Subcutaneous abdominal adipose tissue (tissue), 5 donors: Measurements from ENCODE around the gene SPATA17.

Experiments used
- H3K27ac ChIP-seq: one replicate; pipeline ENCODE4 v1.7.0; 2013; ENCODE audit warnings: low read depth, mild to moderate bottlenecking, inconsistent platforms, low read length, moderate library complexity
- H3K27me3 ChIP-seq, 5 donors: one replicate each; pipeline ENCODE4 v1.7.0; 2013; ENCODE audit warnings: low read length in 5 of 5, inconsistent platforms in 1 of 5; ENCODE audit not compliant: control insufficient read depth in 5 of 5, insufficient read depth in 4 of 5
- H3K36me3 ChIP-seq, 5 donors: one replicate each; pipeline ENCODE4 v1.7.0; 2013; ENCODE audit warnings: low read length in 5 of 5; ENCODE audit not compliant: control insufficient read depth in 5 of 5, insufficient read depth in 5 of 5
- H3K4me1 ChIP-seq, 5 donors: one replicate each; pipeline ENCODE4 v1.7.0; 2013; ENCODE audit warnings: low read length in 5 of 5, mild to moderate bottlenecking in 3 of 5, moderate library complexity in 1 of 5; ENCODE audit not compliant: control insufficient read depth in 5 of 5, insufficient read depth in 5 of 5
- H3K4me3 ChIP-seq, 5 donors: one replicate each; pipeline ENCODE4 v1.7.0; 2013; ENCODE audit warnings: low read length in 5 of 5, low read depth in 1 of 5
- H3K9ac ChIP-seq, 5 donors: one replicate each; pipeline ENCODE4 v1.7.0; 2013; ENCODE audit warnings: low read length in 5 of 5, mild to moderate bottlenecking in 4 of 5, moderate library complexity in 3 of 5
- H3K9me3 ChIP-seq, 5 donors: one replicate each; pipeline ENCODE4 v1.7.0; 2013; ENCODE audit warnings: low read length in 5 of 5; ENCODE audit not compliant: control insufficient read depth in 5 of 5
- donor health status: healthy.
- donor health status: healthy.
- donor health status: healthy.
- donor health status: healthy.
- donor health status: healthy.

The SPATA17 gene

DNA sequence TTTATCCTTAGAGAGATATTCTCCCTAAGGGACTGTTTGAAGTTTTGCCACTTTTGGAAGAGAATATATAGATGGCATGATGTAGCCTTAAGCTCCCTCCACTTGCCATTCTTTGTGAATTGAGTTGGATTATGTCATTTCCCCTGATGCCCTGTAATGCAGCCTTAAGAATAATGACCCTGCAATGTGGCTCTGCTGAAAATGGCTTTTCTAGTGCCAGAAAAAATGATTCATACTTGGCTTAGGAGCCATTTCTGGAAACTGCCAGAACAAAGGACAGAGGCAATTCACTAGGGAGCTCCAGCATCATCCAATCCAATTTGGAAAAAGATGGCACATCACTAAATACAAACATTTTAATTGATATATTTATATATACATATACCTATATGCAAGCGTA lies 265.3 kb downstream of the SPATA17 start:
- Histone ChIP-seq H3K36me3 (no peaks in the 10 kb centered on the region), H3K27me3 (no peaks in the 10 kb centered on the region), H3K4me3 (no peak overlapping the region), H3K9me3 (no peaks in the 10 kb centered on the region), H3K27ac (no peak overlapping the region), H3K9ac (no peak overlapping the region), H3K4me1 (peaks cover 0 to 7% (median 0%) of the 10 kb centered on the region in 5 donors)

DNA sequence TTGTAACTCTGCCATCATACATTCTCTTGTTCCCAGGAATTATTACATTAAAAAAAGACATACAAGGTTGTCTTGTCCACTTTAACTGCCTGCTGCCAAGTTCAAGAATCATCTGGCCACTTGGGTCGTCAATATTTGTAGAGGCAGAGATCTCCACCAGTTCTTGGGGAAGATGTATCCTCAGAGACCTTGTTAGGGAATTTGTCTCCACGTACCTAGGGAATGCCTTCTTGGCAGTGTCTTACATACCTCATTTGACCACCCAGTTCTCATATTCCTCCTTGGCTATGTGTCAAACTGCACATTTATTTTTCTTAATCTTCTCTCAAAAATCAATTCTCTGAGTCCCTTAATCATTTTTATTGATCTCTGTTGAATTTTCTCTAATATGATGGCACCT lies 266.0 kb downstream of the SPATA17 start:
- Histone ChIP-seq H3K9ac (no peak overlapping the region), H3K27ac (no peak overlapping the region), H3K4me1 (peaks cover 0 to 7% (median 0%) of the 10 kb centered on the region in 5 donors), H3K4me3 (no peak overlapping the region), H3K27me3 (no peaks in the 10 kb centered on the region), H3K9me3 (no peaks in the 10 kb centered on the region), H3K36me3 (no peaks in the 10 kb centered on the region)

DNA sequence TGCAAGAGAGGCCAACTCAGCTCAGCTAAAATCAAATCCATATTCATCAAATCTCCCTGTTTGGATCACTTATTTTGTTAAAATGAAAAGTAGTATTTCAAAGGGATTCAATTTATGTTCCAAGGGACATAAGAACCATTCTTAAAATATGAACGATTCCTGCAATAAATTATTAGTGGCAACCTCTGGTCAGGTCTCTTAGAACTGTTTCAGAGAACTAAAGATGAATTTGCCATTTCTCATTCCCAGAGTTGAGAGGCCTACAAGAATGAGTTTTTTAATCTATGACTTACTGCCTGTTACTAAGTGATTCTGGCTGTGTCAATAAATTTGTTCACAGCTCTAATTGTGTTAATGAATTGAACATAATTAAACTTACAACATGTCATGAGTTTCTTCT lies 268.5 kb downstream of the SPATA17 start:
- Histone ChIP-seq H3K4me3 (no peak overlapping the region), H3K4me1 (peaks cover 0 to 7% (median 0%) of the 10 kb centered on the region in 5 donors), H3K36me3 (no peaks in the 10 kb centered on the region), H3K27me3 (no peaks in the 10 kb centered on the region), H3K9me3 (no peaks in the 10 kb centered on the region), H3K27ac (no peak overlapping the region), H3K9ac (no peak overlapping the region)

DNA sequence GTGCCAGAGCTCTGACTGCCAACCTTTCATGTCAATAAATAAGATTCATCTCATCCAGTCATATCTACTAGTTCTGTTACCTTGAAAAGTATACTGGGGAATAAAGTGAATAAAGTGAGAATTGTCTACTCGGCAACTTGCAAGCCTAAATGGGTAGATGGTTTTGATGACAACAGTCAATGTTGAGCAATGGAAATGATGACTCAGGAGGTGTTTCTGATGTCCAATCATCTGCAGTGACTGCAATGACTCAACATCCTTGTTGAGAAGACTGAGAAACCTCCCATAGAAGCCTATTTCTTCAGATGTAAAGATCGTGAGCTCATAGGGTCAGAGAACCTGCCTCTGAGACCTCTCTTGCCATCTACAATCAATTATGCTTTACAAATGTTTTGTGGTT lies 276.4 kb downstream of the SPATA17 start:
- Histone ChIP-seq H3K27ac (no peak overlapping the region), H3K9me3 (no peaks in the 10 kb centered on the region), H3K27me3 (peaks cover 0 to 3% (median 0%) of the 10 kb centered on the region in 5 donors), H3K9ac (no peak overlapping the region), H3K36me3 (no peaks in the 10 kb centered on the region), H3K4me3 (no peak overlapping the region), H3K4me1 (no peaks in the 10 kb centered on the region)

DNA sequence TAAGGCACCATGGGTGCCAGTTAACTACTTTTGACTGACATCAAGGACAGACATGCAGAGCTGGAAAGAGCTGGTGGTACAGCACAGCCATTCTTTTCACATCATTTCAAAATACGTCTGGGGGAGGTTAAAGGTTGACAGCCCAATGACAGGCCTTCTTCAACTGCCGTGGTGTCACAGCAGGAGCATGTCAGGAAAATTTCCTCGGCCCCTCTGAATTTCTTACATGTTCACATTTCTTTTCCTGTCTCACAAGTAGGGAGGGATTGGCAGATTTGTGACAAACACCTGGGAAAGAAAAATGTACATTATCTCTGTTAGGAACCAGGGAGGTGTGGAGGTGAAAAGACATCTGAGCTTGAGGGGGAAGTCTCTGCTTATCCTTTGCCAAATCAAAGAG lies 279.1 kb downstream of the SPATA17 start:
- no peak overlapping the region for H3K4me3 ChIP-seq
- H3K9me3 ChIP-seq, result no peaks in the 10 kb centered on the region
- peaks cover 0 to 3% (median 0%) of the 10 kb centered on the region in 5 donors for H3K27me3 ChIP-seq
- H3K9ac ChIP-seq, result no peak overlapping the region
- H3K36me3 ChIP-seq, result no peaks in the 10 kb centered on the region
- no peak overlapping the region for H3K27ac ChIP-seq
- no peaks in the 10 kb centered on the region for H3K4me1 ChIP-seq

DNA sequence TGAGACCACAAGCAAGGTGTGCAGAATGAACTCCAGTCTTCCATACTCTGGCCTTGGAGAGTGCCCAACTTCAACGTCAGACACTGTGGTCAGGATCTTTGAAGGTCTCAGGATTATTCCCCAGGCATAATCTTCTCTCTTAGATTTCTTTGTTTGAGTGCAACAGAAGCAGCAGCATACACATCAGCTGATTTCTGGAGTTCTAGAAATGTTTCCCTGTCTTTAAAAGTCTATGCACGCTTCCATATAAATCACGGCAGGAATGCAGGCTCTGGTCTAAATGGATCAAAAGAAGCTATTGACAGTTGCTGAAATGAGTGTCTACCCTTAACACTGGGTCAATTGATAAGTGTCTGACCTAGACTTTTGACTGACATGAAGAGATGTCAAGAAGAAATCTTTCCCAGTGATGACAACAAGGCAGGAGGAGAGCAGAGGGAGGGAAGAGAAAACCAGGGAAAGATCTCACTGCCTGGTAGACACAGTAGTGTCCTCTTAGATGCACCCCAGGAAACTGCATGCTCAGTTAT lies 279.7 kb downstream of the SPATA17 start:
- Histone ChIP-seq H3K9ac (no peak overlapping the region), H3K27me3 (peaks cover 0 to 3% (median 0%) of the 10 kb centered on the region in 5 donors), H3K4me3 (no peak overlapping the region), H3K36me3 (no peaks in the 10 kb centered on the region), H3K9me3 (no peaks in the 10 kb centered on the region), H3K4me1 (no peaks in the 10 kb centered on the region), H3K27ac (no peak overlapping the region)

DNA sequence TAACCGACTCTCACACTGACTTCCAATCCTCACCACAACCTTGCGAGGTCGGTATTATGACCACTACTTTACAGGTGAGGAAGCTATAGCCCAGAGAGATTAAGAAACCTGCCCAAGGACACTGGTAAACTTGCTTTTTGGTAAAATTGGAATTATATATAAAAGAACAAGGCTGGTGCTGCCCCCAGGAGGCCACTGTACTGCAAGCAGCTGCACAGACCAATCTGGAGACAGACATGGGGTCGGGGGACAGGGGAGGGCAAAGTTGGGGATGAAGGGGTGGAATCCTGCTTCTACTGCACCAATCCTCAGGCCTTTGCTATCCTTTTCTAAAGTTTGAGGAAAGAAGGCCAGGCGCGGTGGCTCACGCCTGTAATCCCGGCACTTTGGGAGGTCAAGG lies 280.8 kb downstream of the SPATA17 start:
- H3K27ac ChIP-seq, result no peak overlapping the region
- peaks cover 0 to 3% (median 0%) of the 10 kb centered on the region in 5 donors for H3K27me3 ChIP-seq
- H3K4me3 ChIP-seq, result no peak overlapping the region
- H3K4me1 ChIP-seq, result no peaks in the 10 kb centered on the region
- no peak overlapping the region for H3K9ac ChIP-seq
- no peaks in the 10 kb centered on the region for H3K9me3 ChIP-seq
- no peaks in the 10 kb centered on the region for H3K36me3 ChIP-seq

DNA sequence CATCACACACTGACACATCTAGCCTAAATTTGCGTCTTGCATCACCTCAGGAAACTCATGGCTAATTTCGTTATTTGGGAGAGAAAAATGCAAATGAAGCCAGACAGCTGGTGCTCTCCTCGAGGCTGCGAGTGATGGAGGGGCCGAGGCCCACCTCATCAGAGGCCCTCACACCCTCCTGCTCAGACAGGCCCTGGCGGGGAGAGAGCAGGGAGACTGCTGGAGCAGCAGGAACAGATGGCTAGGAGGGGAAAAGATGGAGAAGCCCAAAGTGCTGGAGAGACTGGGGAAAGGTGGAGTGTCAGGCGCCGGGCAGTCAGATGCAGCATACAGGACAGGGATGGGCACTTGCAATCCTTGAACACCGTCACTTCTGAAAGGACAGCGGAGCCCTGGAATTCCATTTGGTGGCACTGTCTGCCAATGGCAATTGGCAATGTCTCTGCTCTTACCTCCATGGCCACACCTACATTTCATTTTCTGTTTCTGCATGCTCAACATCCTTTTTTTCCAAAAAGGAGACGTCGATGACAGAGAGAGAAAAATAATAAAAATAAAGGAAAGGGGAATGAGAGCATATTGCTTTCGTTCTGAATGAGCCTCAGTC lies 286.2 kb downstream of the SPATA17 start:
- Histone ChIP-seq H3K9me3 (no peaks in the 10 kb centered on the region), H3K4me3 (no peak overlapping the region), H3K9ac (no peak overlapping the region), H3K36me3 (no peaks in the 10 kb centered on the region), H3K4me1 (peaks cover 0 to 8% (median 3%) of the 10 kb centered on the region in 5 donors), H3K27me3 (peaks cover 0 to 3% (median 0%) of the 10 kb centered on the region in 5 donors), H3K27ac (no peak overlapping the region)

DNA sequence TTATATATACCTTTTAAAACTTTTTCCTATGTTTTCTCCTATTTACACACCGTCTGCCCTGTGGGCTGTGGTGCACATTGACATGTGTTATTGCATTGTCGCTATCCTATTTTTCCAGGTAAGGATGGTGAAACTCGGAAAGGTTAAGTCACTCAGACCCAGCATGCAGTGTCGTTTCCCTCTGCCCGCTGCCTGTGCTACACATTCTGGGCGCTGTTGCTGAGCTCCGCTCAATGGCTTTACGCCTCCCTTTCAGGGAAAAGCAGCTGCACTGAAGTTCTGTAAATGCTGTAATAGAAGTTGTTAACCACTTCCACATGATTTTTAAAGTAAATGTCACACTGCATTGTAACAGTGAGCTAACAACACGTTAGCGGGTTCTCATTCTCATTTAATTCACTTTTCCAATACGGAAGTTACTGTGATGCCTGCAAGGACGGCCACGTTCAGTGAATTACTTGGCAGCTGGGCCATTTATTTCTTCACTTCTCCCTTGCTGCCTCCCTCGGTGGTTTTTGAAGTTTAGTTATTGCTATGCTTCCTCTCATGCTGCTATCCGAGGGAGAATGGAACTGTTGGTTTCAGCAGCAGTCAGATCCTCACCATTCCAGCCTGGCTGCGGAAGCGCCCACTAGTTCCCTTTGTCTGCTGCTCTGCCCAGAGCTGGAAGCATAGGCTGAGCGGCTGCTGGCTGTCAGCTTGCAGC lies 288.7 kb downstream of the SPATA17 start:
- Histone ChIP-seq H3K4me3 (peak overlapping the region in 3 of 5 donors; percentile 24 to 56 (median 30)), H3K27ac (no peak overlapping the region), H3K9ac (peak overlapping the region in 1 of 5 donors; percentile 38), H3K4me1 (peaks cover 0 to 8% (median 3%) of the 10 kb centered on the region in 5 donors), H3K9me3 (no peaks in the 10 kb centered on the region), H3K27me3 (peaks cover 3 to 6% (median 6%) of the 10 kb centered on the region in 5 donors), H3K36me3 (no peaks in the 10 kb centered on the region)
